ENCODE results near the gene ADAM11. TPM values are rescaled to one million over a fixed set of nuclear protein-coding genes. Genes with fewer than 3 reads are reported as not detected.

ADAM11 gene
- total and polyA plus RNA-seq, 11 donors = 1.8 to 24.6 (median 11.2) TPM

DNA sequence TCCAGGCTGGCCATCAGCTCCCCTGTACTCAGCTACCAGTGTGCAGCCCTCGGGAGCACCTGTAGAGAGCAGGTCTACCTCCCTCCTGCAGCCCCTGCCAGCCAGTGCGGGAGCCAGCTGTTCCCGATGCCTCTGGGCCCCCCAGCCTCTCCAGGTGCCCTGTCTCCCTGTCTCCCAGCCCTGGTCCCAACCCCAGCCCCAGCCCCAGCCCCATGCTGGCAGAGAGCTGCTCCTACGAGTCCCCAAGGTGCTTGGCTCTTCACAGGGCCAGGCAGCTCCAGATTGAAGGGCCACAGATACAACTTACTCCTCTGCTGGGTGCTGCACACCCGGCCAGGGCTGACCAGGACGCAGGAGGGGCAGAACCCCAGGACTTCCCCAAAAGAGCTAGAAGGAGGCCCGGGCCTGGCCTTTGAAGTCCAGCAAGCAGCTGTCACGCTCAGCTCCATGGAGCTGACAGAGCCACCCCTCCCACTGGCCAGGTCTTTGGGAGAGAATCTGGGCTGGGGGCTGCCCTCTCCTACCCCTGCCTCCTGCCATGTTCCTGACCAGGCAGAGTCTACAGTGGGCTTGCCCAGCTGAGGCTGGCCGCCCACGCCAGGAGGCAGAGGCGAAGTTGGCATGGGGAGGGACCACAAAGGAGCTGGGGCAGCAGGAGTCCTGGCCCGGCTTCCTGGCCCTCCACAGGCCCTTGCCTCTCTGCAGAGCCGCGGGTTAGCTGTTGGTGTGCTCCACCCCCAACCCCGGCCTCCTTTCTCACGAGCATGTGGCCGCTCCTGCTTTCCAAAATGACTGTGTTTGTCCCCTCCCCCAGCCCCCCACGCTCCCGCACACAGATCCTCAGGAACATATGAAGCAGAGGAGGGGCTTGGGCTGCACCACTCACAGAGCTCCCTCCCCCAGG is 9.5 kb upstream of the ADAM11 start:
- intact Hi-C loops (cut with DNase I) = no loop called here
- peak overlapping the region in 9 of 12 donors; percentile 7 to 45 (median 29) for H3K4me3 ChIP-seq
- TF ChIP-seq, protein P1, sequence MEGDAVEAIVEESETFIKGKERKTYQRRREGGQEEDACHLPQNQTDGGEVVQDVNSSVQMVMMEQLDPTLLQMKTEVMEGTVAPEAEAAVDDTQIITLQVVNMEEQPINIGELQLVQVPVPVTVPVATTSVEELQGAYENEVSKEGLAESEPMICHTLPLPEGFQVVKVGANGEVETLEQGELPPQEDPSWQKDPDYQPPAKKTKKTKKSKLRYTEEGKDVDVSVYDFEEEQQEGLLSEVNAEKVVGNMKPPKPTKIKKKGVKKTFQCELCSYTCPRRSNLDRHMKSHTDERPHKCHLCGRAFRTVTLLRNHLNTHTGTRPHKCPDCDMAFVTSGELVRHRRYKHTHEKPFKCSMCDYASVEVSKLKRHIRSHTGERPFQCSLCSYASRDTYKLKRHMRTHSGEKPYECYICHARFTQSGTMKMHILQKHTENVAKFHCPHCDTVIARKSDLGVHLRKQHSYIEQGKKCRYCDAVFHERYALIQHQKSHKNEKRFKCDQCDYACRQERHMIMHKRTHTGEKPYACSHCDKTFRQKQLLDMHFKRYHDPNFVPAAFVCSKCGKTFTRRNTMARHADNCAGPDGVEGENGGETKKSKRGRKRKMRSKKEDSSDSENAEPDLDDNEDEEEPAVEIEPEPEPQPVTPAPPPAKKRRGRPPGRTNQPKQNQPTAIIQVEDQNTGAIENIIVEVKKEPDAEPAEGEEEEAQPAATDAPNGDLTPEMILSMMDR (IDR thresholded peaks at IDR 0.05) = no peak
- no peak for TF ChIP-seq POLR2A (IDR thresholded peaks at IDR 0.05)
- 53 to 70% (median 64%) methylated on average over 12 to 19 of the region's 19 CpGs for WGBS, 4 donors
- H3K36me3 ChIP-seq = peaks cover 0 to 24% (median 0%) of the 10 kb centered on the region in 9 donors
- peaks cover 0 to 18% (median 2%) of the 10 kb centered on the region in 12 donors for H3K4me1 ChIP-seq
- no peaks in the 10 kb centered on the region for H3K9me3 ChIP-seq
- peak in 3 of 4 donors; percentile 54 to 64 (median 58) for ATAC-seq
- peak in 1 of 5 donors; percentile 35 for DNase-seq
- H3K27ac ChIP-seq = peak overlapping the region in 5 of 12 donors; percentile 33 to 53 (median 41)
- no peaks in the 10 kb centered on the region for H3K27me3 ChIP-seq

GRCh38 chr17:44749980-44750318 is 8.8 kb upstream of the ADAM11 start:
- ATAC-seq (peak in 1 of 4 donors; percentile 38), DNase-seq (no peak)
- intact Hi-C loops (cut with DNase I) = loop anchor here in 1 of 10 donors (10.0 kb wide), 1 partner anchor 55 kb away; no protein-coding TSS in a partner anchor
- H3K4me3 ChIP-seq = peak overlapping the region in 9 of 12 donors; percentile 7 to 45 (median 29)
- H3K36me3 ChIP-seq = peaks cover 0 to 24% (median 0%) of the 10 kb centered on the region in 9 donors
- peak overlapping the region in 6 of 12 donors; percentile 11 to 53 (median 37) for H3K27ac ChIP-seq
- TF ChIP-seq, protein P1 (IDR thresholded peaks at IDR 0.05) = no peak
- TF ChIP-seq POLR2A (IDR thresholded peaks at IDR 0.05) = no peak
- no peaks in the 10 kb centered on the region for H3K27me3 ChIP-seq
- no peaks in the 10 kb centered on the region for H3K9me3 ChIP-seq
- WGBS, 4 donors = 38 to 56% (median 44%) methylated on average over 9 of the region's 9 CpGs
- peaks cover 0 to 18% (median 2%) of the 10 kb centered on the region in 12 donors for H3K4me1 ChIP-seq

DNA sequence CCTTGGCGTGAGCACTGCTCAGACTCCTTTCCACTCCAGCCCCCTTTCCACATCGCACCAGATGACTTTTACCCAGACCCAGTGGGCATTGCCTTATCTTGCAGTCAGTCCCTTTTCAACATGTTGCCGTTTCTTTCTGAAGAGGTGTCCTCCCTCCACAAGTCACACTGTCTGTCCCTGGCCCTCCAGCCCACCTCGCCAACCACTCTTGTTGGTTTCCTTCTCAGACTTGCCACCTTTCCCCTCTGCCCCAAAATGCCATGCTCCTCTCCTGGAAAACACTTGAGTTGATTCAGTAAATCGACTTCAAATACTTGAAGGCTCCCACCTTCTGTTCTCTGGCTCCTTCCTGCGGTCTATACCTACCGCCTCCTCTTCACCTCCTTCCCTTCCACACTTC is 7.5 kb upstream of the ADAM11 start:
- DNase-seq (no peak), ATAC-seq (no peak)
- no peaks in the 10 kb centered on the region for H3K27me3 ChIP-seq
- H3K36me3 ChIP-seq = peaks cover 0 to 24% (median 0%) of the 10 kb centered on the region in 9 donors
- no peak overlapping the region for H3K4me3 ChIP-seq
- H3K9me3 ChIP-seq = no peaks in the 10 kb centered on the region
- intact Hi-C loops (cut with DNase I) = loop anchor here in 1 of 10 donors (10.0 kb wide), 1 partner anchor 57 kb away; no protein-coding TSS in a partner anchor
- TF ChIP-seq, protein P1 (IDR thresholded peaks at IDR 0.05) = no peak
- no peak for TF ChIP-seq POLR2A (IDR thresholded peaks at IDR 0.05)
- peaks cover 0 to 18% (median 2%) of the 10 kb centered on the region in 12 donors for H3K4me1 ChIP-seq
- WGBS, 4 donors = 82 to 88% (median 85%) methylated on average over 7 of the region's 7 CpGs
- no peak overlapping the region for H3K27ac ChIP-seq

DNA sequence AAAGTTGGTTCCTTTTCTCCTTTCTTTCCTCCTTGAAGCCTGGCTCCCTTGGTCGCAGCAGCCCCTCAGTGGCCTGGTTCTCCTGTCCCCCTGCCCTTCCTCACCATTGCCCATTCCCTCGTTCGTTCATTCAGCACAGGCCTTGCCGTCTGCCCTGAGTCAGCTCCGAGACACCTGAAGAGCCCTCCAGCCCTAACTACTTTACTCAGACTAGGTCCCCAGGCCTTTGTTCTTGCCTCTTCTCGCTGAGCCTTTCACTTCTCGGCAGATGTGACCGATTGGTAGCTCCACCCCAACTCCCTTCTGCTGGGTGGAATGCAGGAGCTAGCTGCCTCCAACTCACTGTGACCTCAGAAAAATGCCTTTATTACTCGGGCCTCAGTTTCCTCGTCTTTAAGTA is 7.0 kb upstream of the ADAM11 start:
- Histone ChIP-seq H3K27me3 (no peaks in the 10 kb centered on the region), H3K36me3 (peaks cover 0 to 24% (median 0%) of the 10 kb centered on the region in 9 donors), H3K4me1 (peaks cover 0 to 18% (median 2%) of the 10 kb centered on the region in 12 donors), H3K27ac (no peak overlapping the region), H3K9me3 (no peaks in the 10 kb centered on the region), H3K4me3 (no peak overlapping the region)
- no peak for ATAC-seq
- TF ChIP-seq POLR2A (IDR thresholded peaks at IDR 0.05) = no peak
- TF ChIP-seq, protein P1 (IDR thresholded peaks at IDR 0.05) = no peak
- WGBS, 4 donors = 93 to 96% (median 93%) methylated on average over 10 of the region's 10 CpGs
- no peak for DNase-seq
- intact Hi-C loops (cut with DNase I) = loop anchor here in 1 of 10 donors (10.0 kb wide), 1 partner anchor 57 kb away; no protein-coding TSS in a partner anchor

Data from heart left ventricle (tissue), 16 donors.